GM18502 (cell line): ENCODE results near the gene AGRP.

ENCODE experiments used
- ATAC-seq: cut with Tn5 transposase; IDR thresholded peaks from one replicate; pipeline ENCODE4 v1.9.1; 2021; ENCODE audit warnings: mild to moderate bottlenecking; ENCODE audit not compliant: unreplicated experiment, poor library complexity

Gene AGRP

DNA sequence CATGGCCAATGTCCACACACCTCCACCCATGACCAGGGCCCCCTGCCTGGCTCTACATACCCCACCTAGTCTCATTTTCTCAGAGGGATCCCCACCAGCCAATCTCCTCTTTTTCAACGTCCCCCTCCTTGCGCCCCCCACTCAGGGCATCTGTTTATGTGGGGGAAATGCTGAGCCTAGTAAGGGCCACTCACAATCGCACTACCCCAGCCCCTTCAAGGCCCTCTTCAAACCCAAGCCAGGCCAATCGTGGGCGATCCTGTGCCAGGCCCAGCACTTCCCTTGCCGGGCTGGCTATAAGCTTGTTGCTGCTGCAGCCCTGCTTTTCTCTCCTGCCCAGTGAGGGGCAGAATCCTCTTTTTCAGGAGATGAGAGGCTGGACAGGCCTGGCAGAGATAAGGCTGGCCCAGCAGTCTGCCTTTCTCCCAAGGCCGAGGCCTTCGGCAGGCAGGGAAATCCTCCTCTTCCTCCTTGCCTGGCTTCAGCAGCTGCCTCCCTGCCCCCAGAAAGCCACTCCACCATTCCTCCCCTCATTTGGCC lies 36.3 kb downstream of the AGRP start:
- ATAC-seq, result no peak

GRCh38 chr16:67445913-67446907 lies 37.1 kb downstream of the AGRP start:
- ATAC-seq, result no peak

DNA sequence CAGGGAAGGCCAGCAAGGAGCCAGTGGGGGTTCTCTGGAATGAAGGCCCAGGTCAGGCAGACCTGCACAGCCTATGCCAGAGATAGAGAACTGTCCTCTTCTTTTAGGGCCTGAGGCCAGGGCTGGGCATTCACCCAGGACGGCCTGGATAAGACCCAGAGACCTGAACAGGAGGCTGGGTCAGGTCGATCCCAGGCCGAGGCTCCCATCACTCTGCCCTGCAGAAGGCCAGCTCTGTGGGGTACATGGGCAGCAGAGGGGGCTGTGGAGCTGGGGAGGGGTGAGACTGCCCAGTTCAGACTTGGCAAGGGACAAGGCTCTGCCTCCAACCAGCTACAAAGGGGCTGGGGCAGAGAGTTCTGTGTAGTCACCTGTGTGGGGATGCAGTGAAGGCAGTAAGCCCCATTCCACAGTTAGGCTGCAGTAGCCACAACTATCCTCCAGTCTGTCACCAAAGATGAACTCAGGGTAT lies 37.9 kb downstream of the AGRP start:
- no peak for ATAC-seq

- ATAC-seq, result no peak
Measured at GRCh38 chr16:67445126-67445426, 38.3 kb downstream of the AGRP start.

GRCh38 chr16:67444259-67445125 lies 38.9 kb downstream of the AGRP start:
- no peak for ATAC-seq

- ATAC-seq, result no peak
Measured at GRCh38 chr16:67443265-67443664, 40.1 kb downstream of the AGRP start.

GRCh38 chr16:67442581-67443255 lies 40.6 kb downstream of the AGRP start:
- no peak for ATAC-seq

GRCh38 chr16:67441907-67442306 lies 41.4 kb downstream of the AGRP start:
- ATAC-seq, result no peak

GRCh38 chr16:67441271-67441753 lies 42.0 kb downstream of the AGRP start:
- ATAC-seq, result no peak

DNA sequence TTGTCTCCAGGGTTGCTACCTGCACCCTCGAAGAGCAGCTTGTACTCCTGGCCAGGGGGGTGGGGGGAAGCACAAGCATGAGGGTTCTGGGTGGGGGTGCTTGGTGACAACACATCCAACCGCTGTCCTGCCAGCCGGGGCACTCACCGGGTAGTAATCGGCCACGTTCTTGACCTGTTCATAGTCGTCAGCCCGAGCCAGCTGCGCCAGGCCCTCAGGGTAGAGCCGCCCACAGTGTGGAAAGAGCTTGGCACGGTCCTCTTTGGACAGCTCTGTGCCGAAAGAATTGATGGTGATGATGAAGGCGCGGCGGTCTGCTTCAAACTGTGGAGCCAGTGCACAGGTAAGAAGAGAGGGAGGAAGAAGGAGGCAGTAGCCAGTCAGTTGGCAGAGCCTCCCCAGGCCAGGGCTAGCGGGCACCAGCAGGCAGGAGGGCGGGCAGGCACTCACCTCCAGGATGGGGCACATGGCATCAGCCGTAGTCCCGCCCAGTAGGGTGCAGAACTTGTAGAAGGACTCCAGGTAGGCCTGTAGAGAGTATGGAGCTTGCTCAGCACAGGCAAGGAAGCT lies 44.4 kb downstream of the AGRP start:
- no peak for ATAC-seq

DNA sequence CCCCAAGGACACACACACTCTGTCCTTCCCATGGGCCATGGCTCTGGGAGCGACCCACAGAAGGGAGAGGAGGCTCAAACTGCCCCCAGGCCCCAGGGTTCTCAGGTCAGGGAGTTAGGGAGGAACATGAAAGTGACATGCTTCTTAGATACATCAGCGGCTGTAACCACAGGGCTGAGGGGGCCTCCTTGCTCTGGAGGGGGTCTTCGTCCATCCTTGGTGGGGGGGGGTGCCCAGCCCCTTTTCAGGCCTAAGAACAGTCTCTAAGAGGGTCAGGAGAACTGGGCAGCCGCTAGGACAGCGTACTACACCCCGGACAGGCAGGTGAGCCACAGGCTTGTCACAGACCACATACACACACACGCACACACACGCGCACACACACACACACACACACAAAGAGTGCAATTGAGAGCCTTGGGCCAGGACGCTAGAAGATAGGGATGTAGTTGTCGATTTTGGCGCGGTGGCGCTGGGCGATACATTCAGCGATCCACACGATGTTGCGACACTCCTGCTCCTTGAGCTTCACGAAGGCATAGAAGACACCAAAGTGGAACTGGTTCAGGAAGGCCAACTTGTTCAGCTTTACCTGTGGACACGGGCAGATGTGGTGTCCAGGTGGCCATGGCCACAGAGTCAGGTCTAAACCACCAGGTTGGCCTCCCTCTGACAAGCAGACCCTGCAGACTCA lies 45.1 kb downstream of the AGRP start:
- no peak for ATAC-seq

GRCh38 chr16:67437513-67437912 lies 45.8 kb downstream of the AGRP start:
- ATAC-seq, result no peak

DNA sequence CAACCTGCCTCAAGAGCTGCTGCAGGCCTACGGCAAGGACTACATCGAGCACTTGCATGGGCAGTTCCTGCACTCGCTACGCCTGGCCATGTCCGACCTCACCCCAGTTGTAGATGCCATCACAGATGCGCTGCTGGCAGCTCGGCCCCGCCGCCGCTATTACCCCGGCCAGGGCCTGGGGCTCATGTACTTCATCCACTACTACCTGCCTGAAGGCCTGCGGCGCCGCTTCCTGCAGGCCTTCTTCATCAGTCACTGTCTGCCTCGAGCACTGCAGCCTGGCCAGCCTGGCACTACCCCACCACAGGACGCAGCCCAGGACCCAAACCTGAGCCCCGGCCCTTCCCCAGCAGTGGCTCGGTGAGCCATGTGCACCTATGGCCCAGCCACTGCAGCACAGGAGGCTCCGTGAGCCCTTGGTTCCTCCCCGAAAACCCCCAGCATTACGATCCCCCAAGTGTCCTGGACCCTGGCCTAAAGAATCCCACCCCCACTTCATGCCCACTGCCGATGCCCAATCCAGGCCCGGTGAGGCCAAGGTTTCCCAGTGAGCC lies 46.6 kb downstream of the AGRP start:
- ATAC-seq, result no peak

GRCh38 chr16:67435758-67436164 lies 47.6 kb downstream of the AGRP start:
- ATAC-seq, result no peak

DNA sequence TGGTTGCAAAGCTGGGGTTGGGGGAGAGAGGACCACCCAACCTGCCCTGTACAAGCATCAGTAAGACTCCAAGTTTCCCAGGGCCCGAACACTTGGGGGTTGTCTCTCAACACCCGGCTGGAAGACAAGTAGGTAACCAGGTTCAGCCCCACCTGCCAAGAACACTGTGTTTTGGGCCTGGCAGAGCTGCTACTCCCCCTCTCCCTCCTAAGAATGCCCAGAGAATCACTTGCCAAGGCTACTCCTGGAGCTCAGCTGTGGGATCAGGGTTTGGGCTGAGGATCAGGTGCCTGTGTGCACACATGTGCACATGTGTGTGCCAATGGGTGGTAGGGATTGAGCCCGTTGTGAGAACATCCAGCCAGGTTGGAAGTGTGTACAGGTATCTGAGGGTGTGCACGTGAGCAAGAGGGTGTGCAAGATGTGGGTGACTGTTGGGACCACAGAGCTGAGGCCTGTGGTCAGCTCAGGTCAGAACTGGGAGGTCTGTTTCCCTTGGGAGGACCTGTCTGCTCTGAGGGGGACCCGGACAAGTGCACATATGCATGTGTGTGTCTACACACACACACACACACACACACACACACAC lies 50.1 kb downstream of the AGRP start:
- no peak for ATAC-seq
